Measurements from ENCODE around the gene RYR1. TPM values are rescaled to one million over a fixed set of nuclear protein-coding genes. Genes with fewer than 3 reads are reported as not detected.

Gene RYR1
- polyA plus RNA-seq, 1 experiment = not detected

- no peaks in the 10 kb centered on the region for H3K27me3 ChIP-seq (ENCODE audit: control insufficient read depth, insufficient read depth, low read length)
- no peak overlapping the region for H3K4me3 ChIP-seq (ENCODE audit: low read depth, low read length)
- no peak for TF ChIP-seq CTCF (IDR thresholded peaks at IDR 0.05; ENCODE audit: low read depth, low read length)
- DNase-seq (ENCODE audit: low read depth, low spot score) = no peak
- H3K27ac ChIP-seq (ENCODE audit: low read depth, low read length) = no peak overlapping the region
- CTCF ChIA-PET = no interaction called here
- H3K9me3 ChIP-seq (ENCODE audit: control insufficient read depth, insufficient read depth, low read length) = peaks cover 16% of the 10 kb centered on the region
- POLR2A ChIA-PET = interaction anchor here (0.5 kb wide), 1 partner anchor 133 kb away, joined by 4 read pairs; no protein-coding TSS in a partner anchor
Observed at GRCh38 chr19:38538386-38538785, 104.9 kb downstream of the RYR1 start.

DNA sequence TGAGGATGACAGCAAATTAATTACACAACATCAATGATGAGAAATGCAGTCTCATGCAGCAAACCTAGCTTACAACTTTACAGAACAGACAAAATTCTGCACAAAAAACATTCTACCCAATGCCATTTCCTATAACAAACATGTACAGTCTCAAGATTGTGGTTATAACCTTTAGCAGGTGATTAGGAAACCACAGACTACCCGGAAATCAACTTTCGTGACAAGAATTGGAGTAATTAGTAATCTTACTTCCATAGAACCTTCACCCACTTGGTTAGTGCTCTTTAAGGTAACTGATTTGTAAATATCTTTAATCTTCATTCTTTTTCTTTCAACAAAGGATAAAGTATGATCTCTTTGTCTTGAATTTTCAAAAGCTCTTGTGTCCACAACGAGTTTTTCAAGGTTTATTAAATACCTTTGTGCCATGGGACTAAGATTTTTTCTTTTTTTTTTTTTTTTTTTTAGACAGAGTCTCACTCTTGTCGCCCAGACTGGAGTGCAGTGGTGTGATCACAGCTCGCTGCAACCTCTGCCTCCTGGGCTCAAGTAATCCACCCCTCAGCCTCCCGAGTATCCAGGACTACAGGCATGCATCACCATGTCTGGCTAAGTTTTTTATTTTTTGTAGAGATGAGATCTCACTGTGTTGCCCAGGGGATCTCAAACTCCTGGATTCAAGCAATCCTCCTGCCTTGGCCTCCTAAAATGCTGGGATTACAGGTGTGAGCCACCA, 105.5 kb downstream of the RYR1 start:
- ChIA-PET CTCF (no interaction called here), POLR2A (interaction anchor here (0.5 kb wide), 1 partner anchor 132 kb away, joined by 4 read pairs; no protein-coding TSS in a partner anchor)
- H3K4me3 ChIP-seq (ENCODE audit: low read depth, low read length) = no peak overlapping the region
- H3K27me3 ChIP-seq (ENCODE audit: control insufficient read depth, insufficient read depth, low read length) = no peaks in the 10 kb centered on the region
- no peak for TF ChIP-seq CTCF (IDR thresholded peaks at IDR 0.05; ENCODE audit: low read depth, low read length)
- no peak for DNase-seq (ENCODE audit: low read depth, low spot score)
- H3K27ac ChIP-seq (ENCODE audit: low read depth, low read length) = no peak overlapping the region
- peaks cover 21% of the 10 kb centered on the region for H3K9me3 ChIP-seq (ENCODE audit: control insufficient read depth, insufficient read depth, low read length)

DNA sequence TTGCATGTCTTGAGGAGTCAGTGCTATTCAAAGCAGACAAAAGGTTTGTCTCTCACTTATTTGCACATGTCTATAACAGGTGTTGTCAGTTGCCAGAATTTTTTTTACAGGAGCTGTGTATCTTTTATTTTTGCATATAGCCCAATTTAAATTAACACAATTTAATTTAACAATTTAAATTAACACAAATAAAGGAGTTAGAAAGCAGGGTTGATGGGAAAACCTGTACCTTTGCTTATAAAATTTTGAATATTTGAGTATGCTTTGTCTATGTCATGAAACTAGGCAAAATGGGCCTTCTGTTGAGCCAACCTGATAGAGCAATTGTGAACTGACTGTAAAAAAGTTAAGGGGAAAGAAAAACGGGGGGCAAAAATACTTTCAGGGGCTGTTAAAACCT, 106.3 kb downstream of the RYR1 start:
- H3K27me3 ChIP-seq (ENCODE audit: control insufficient read depth, insufficient read depth, low read length) = no peaks in the 10 kb centered on the region
- POLR2A ChIA-PET = no interaction called here
- H3K9me3 ChIP-seq (ENCODE audit: control insufficient read depth, insufficient read depth, low read length) = peaks cover 17% of the 10 kb centered on the region
- H3K4me3 ChIP-seq (ENCODE audit: low read depth, low read length) = no peak overlapping the region
- TF ChIP-seq CTCF (IDR thresholded peaks at IDR 0.05; ENCODE audit: low read depth, low read length) = no peak
- H3K27ac ChIP-seq (ENCODE audit: low read depth, low read length) = no peak overlapping the region
- DNase-seq (ENCODE audit: low read depth, low spot score) = no peak
- CTCF ChIA-PET = no interaction called here

GRCh38 chr19:38542040-38542439, 108.5 kb downstream of the RYR1 start:
- Histone ChIP-seq H3K4me3 (ENCODE audit: low read depth, low read length) (no peak overlapping the region), H3K27ac (ENCODE audit: low read depth, low read length) (no peak overlapping the region), H3K9me3 (ENCODE audit: control insufficient read depth, insufficient read depth, low read length) (peaks cover 7% of the 10 kb centered on the region; the same call in 1 of the 2 replicates), H3K27me3 (ENCODE audit: control insufficient read depth, insufficient read depth, low read length) (no peaks in the 10 kb centered on the region)
- ChIA-PET CTCF (no interaction called here), POLR2A (interaction anchor here (0.7 kb wide), 1 partner anchor 825 kb away, joined by 7 read pairs; no protein-coding TSS in a partner anchor)
- TF ChIP-seq CTCF (IDR thresholded peaks at IDR 0.05; ENCODE audit: low read depth, low read length) = no peak
- DNase-seq (ENCODE audit: low read depth, low spot score) = no peak

GRCh38 chr19:38543286-38543806, 109.9 kb downstream of the RYR1 start:
- CTCF ChIA-PET = interaction anchor here (0.6 to 2.3 kb wide), 4 partner anchors 8 to 93 kb away, joined by 4 to 15 read pairs (median 6); no protein-coding TSS in a partner anchor
- Histone ChIP-seq H3K4me3 (ENCODE audit: low read depth, low read length) (no peak overlapping the region), H3K27me3 (ENCODE audit: control insufficient read depth, insufficient read depth, low read length) (peaks cover 3% of the 10 kb centered on the region), H3K9me3 (ENCODE audit: control insufficient read depth, insufficient read depth, low read length) (peaks cover 7% of the 10 kb centered on the region; the same call in 1 of the 2 replicates), H3K27ac (ENCODE audit: low read depth, low read length) (no peak overlapping the region)
- DNase-seq (ENCODE audit: low read depth, low spot score) = no peak
- TF ChIP-seq CTCF (IDR thresholded peaks at IDR 0.05; ENCODE audit: low read depth, low read length) = no peak
- POLR2A ChIA-PET = interaction anchor here (0.6 kb wide), 1 partner anchor 85 kb away, joined by 4 read pairs; no protein-coding TSS in a partner anchor
